ENCODE measurements around the gene IQGAP3.
A peak's percentile ranks its signal among the peaks of the same experiment; 100 is the strongest.

The IQGAP3 gene

DNA sequence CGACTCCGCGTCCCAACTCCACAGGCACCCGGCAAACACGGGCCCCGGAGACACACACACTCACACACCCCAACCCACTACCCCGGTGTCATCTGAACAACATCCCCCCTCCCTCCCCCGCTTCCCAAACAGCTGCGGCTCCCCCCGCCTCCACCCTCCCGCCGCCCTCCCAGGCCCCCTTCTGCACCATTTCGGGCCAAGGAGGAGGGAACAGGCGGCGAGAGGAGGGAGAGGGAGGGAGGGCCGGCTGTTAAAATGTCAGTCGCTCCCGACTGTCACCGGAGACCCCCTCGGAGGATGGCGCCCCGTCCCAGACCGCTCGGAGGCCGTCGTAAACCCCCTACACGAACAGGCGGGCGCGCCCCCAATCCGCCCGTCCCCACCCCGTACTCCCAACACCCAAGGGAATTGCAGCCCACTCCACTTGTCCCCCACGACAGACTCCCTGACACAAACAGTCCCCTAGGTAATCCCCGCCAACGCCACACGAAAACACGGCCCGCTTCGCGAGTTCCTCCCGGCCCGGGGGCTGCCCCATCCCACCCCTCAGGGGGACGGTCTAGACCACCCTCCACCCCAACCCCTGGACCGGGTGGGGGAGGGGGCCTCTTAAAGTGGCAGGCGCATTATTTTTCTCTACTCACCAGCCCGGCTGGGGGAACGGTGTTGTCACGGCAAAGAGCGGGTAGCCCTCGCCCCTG, 72.4 kb downstream of the IQGAP3 start:
- Histone ChIP-seq H3K79me2 (ENCODE audit: control insufficient read depth, insufficient read depth, low read length, poor library complexity) (peaks cover 12% of the 10 kb centered on the region), H3K27ac (ENCODE audit: low read depth, low read length) (peak overlapping the region; percentile 85), H4K12ac (ENCODE audit: low read depth, low read length) (no peak overlapping the region), H3K4me1 (ENCODE audit: control insufficient read depth in 1 of 2, insufficient read depth in 2 of 2, low read length in 2 of 2) (peaks cover 28 to 39% of the 10 kb centered on the region in 2 experiments), H2BK12ac (ENCODE audit: low read length) (peak overlapping the region; percentile 12), H3K4me2 (ENCODE audit: low read length) (peak overlapping the region; percentile 85), H2AFZ (ENCODE audit: insufficient read depth, low read length, poor library complexity) (peak overlapping the region; percentile 46), H2AK5ac (ENCODE audit: low read length) (peak overlapping the region; percentile 35), H3K9me3 (ENCODE audit: insufficient read depth, low read depth, low read length) (no peaks in the 10 kb centered on the region), H3K27me3 (ENCODE audit: insufficient read depth, low read length) (no peaks in the 10 kb centered on the region), H3K79me1 (ENCODE audit: low read length) (peaks cover 28% of the 10 kb centered on the region), H3K23ac (ENCODE audit: low read length) (no peak overlapping the region), H3K4me3 (ENCODE audit: low read depth, low read length) (peak overlapping the region; percentile 91), H3K18ac (ENCODE audit: low read length) (peak overlapping the region; percentile 73), H2BK120ac (ENCODE audit: insufficient read depth, low read length, poor library complexity) (peak overlapping the region; percentile 71), H4K8ac (ENCODE audit: low read depth, low read length) (peak overlapping the region; percentile 78), H3K36me3 (ENCODE audit: control insufficient read depth in 1 of 2, insufficient read depth in 2 of 2, low read length in 2 of 2) (peaks cover 0 to 2% of the 10 kb centered on the region in 2 experiments), H3K14ac (ENCODE audit: low read length) (peak overlapping the region; percentile 88), H2BK5ac (ENCODE audit: low read depth, low read length, poor library complexity) (peak overlapping the region; percentile 90), H3K4ac (ENCODE audit: low read depth, low read length) (peak overlapping the region; percentile 87), H4K91ac (ENCODE audit: low read depth, low read length) (peak overlapping the region; percentile 91), H3K9ac (ENCODE audit: low read length) (peak overlapping the region; percentile 78)
- no CpG with 5 or more reads among the region's 51 CpGs for WGBS (ENCODE audit: extremely low coverage, insufficient coverage, insufficient read length)
- DNase-seq = no peak

DNA sequence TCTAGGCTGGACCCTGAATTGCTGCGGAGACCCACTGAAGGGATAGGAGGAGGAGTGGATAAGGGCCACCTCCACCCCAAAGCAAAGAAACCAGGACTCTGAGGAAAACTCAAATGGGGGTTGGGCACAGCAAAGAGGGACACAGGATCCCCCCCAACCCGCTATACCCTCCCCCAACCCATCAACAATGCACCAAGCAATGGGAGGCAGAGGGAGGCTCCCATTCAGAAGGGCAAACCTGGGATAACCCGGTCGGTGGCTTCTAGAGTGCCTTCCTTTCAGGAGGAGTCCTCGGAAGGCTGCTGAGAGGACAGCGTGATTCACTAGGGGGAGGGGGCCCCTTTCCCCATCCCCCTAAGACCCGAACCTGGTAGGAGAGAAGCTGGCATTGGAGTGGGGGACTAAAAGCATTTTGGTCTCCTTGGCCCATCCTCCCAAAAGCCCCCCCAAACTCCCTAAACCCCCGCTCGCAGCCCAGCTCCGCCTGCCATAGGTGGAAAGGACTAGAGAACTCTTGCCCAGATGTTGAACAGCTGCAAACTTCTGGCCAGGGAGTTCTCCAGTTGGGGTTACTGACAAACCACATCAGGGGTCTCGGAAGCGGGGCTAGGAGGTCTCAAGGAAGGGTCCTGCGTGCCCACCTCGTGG, 73.0 kb downstream of the IQGAP3 start:
- DNase-seq = no peak
- no peak overlapping the region for H2BK5ac ChIP-seq (ENCODE audit: low read depth, low read length, poor library complexity)
- peak overlapping the region; percentile 91 for H3K4me3 ChIP-seq (ENCODE audit: low read depth, low read length)
- no peaks in the 10 kb centered on the region for H3K9me3 ChIP-seq (ENCODE audit: insufficient read depth, low read depth, low read length)
- H2AK5ac ChIP-seq (ENCODE audit: low read length) = peak overlapping the region; percentile 44
- H4K8ac ChIP-seq (ENCODE audit: low read depth, low read length) = no peak overlapping the region
- H3K18ac ChIP-seq (ENCODE audit: low read length) = peak overlapping the region; percentile 63
- peak overlapping the region; percentile 28 for H3K9ac ChIP-seq (ENCODE audit: low read length)
- no peak overlapping the region for H3K23ac ChIP-seq (ENCODE audit: low read length)
- peaks cover 22% of the 10 kb centered on the region for H3K79me1 ChIP-seq (ENCODE audit: low read length)
- H4K91ac ChIP-seq (ENCODE audit: low read depth, low read length) = no peak overlapping the region
- H3K27me3 ChIP-seq (ENCODE audit: insufficient read depth, low read length) = no peaks in the 10 kb centered on the region
- H3K79me2 ChIP-seq (ENCODE audit: control insufficient read depth, insufficient read depth, low read length, poor library complexity) = peaks cover 12% of the 10 kb centered on the region
- no CpG with 5 or more reads among the region's 14 CpGs for WGBS (ENCODE audit: extremely low coverage, insufficient coverage, insufficient read length)
- no peak overlapping the region for H3K14ac ChIP-seq (ENCODE audit: low read length)
- H3K27ac ChIP-seq (ENCODE audit: low read depth, low read length) = no peak overlapping the region
- peaks cover 2 to 4% of the 10 kb centered on the region in 2 experiments for H3K36me3 ChIP-seq (ENCODE audit: control insufficient read depth in 1 of 2, insufficient read depth in 2 of 2, low read length in 2 of 2)
- H3K4me2 ChIP-seq (ENCODE audit: low read length) = peak overlapping the region; percentile 85
- no peak overlapping the region for H2AFZ ChIP-seq (ENCODE audit: insufficient read depth, low read length, poor library complexity)
- no peak overlapping the region for H2BK120ac ChIP-seq (ENCODE audit: insufficient read depth, low read length, poor library complexity)
- H3K4me1 ChIP-seq (ENCODE audit: control insufficient read depth in 1 of 2, insufficient read depth in 2 of 2, low read length in 2 of 2) = peaks cover 23 to 33% of the 10 kb centered on the region in 2 experiments
- no peak overlapping the region for H4K12ac ChIP-seq (ENCODE audit: low read depth, low read length)
- H3K4ac ChIP-seq (ENCODE audit: low read depth, low read length) = no peak overlapping the region
- H2BK12ac ChIP-seq (ENCODE audit: low read length) = no peak overlapping the region

DNA sequence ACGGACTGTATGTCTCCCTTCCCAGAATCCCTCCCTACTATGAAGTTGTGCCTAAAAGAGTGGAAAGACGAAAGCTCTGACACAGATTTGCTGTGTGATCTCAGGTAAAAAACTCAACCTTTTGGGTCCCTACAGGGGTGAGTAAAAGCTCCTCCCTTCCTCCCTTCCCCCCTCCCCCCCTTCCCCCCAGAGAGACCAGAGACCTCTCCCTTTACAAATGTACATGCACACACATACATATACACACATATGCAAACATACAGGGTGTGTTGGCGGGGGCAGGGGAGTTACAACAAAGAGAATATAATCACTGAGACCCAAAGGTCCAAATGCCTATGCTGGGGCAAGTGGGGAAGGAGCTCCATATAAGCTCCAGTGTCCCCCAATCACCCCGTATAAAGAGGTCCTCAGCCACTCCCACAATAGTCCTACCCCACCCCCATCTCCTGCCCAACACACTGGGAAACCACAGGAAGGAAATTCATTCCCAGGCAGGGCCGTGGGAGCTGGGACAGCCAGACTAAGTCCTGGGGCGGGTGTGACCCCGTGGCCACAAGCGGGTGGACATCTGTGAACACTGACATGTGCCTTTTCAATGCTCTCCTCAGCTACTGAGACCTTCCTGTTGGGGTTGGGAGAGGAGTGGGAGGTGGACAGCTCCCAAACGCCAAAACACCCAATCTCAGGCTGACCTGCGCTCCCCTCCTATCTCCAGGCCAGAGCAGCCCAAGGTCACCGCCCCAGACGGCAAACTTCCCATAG, 73.8 kb downstream of the IQGAP3 start:
- Histone ChIP-seq H3K79me2 (ENCODE audit: control insufficient read depth, insufficient read depth, low read length, poor library complexity) (peaks cover 12% of the 10 kb centered on the region), H3K14ac (ENCODE audit: low read length) (no peak overlapping the region), H3K18ac (ENCODE audit: low read length) (peak overlapping the region; percentile 63), H3K4me1 (ENCODE audit: control insufficient read depth in 1 of 2, insufficient read depth in 2 of 2, low read length in 2 of 2) (peaks cover 19 to 30% of the 10 kb centered on the region in 2 experiments), H3K9ac (ENCODE audit: low read length) (no peak overlapping the region), H4K91ac (ENCODE audit: low read depth, low read length) (no peak overlapping the region), H3K27ac (ENCODE audit: low read depth, low read length) (no peak overlapping the region), H3K4ac (ENCODE audit: low read depth, low read length) (peak overlapping the region; percentile 22), H3K4me2 (ENCODE audit: low read length) (peak overlapping the region; percentile 85), H2AK5ac (ENCODE audit: low read length) (peak overlapping the region; percentile 44), H3K79me1 (ENCODE audit: low read length) (peaks cover 19% of the 10 kb centered on the region), H3K9me3 (ENCODE audit: insufficient read depth, low read depth, low read length) (no peaks in the 10 kb centered on the region), H3K36me3 (ENCODE audit: control insufficient read depth in 1 of 2, insufficient read depth in 2 of 2, low read length in 2 of 2) (peaks cover 2 to 4% of the 10 kb centered on the region in 2 experiments), H2BK5ac (ENCODE audit: low read depth, low read length, poor library complexity) (no peak overlapping the region), H2BK12ac (ENCODE audit: low read length) (no peak overlapping the region), H3K4me3 (ENCODE audit: low read depth, low read length) (peak overlapping the region; percentile 54), H4K12ac (ENCODE audit: low read depth, low read length) (no peak overlapping the region), H4K8ac (ENCODE audit: low read depth, low read length) (no peak overlapping the region), H3K23ac (ENCODE audit: low read length) (no peak overlapping the region), H2AFZ (ENCODE audit: insufficient read depth, low read length, poor library complexity) (peak overlapping the region; percentile 23), H3K27me3 (ENCODE audit: insufficient read depth, low read length) (no peaks in the 10 kb centered on the region), H2BK120ac (ENCODE audit: insufficient read depth, low read length, poor library complexity) (no peak overlapping the region)
- DNase-seq = no peak
- no CpG with 5 or more reads among the region's 12 CpGs for WGBS (ENCODE audit: extremely low coverage, insufficient coverage, insufficient read length)

DNA sequence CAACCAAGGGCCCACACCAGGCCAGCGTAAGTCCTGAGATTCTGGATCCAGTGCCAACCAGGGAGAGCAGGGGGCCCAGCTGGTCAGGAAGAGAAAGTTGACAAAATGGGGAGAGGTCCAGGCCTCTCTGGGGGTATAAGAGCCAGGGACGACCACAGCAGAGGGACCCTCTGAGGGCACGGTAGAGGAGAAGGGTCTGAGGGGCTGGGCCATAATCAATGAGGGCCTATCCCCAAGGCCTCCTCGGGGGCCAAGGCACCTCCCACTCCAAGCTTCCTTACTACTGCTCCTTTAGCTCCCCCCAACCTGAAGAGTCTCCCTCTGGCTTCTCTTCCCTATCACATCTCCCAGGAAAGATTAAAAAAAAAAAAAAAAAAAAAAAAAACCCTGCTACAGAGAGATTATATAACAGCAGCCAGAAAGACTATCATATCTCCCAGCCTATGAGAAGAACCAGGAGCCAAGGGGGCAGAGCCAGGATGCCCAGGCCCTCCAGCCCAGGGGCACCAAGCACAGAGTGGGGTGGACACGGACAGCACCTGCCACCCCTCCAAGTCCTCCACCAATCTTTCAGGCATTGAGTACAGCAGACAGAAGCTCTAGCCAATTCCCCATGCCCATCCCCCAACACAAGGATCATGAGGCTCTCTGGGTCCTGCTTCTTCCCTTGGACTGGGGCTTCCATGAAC, 74.5 kb downstream of the IQGAP3 start:
- Histone ChIP-seq H3K4ac (ENCODE audit: low read depth, low read length) (peak overlapping the region; percentile 6), H3K4me2 (ENCODE audit: low read length) (no peak overlapping the region), H3K18ac (ENCODE audit: low read length) (no peak overlapping the region), H3K9me3 (ENCODE audit: insufficient read depth, low read depth, low read length) (no peaks in the 10 kb centered on the region), H3K27ac (ENCODE audit: low read depth, low read length) (no peak overlapping the region), H3K27me3 (ENCODE audit: insufficient read depth, low read length) (no peaks in the 10 kb centered on the region), H2AFZ (ENCODE audit: insufficient read depth, low read length, poor library complexity) (peak overlapping the region; percentile 23), H3K79me2 (ENCODE audit: control insufficient read depth, insufficient read depth, low read length, poor library complexity) (peaks cover 12% of the 10 kb centered on the region), H2AK5ac (ENCODE audit: low read length) (no peak overlapping the region), H3K4me1 (ENCODE audit: control insufficient read depth in 1 of 2, insufficient read depth in 2 of 2, low read length in 2 of 2) (peaks cover 16 to 27% of the 10 kb centered on the region in 2 experiments), H2BK5ac (ENCODE audit: low read depth, low read length, poor library complexity) (no peak overlapping the region), H4K12ac (ENCODE audit: low read depth, low read length) (no peak overlapping the region), H3K9ac (ENCODE audit: low read length) (no peak overlapping the region), H3K36me3 (ENCODE audit: control insufficient read depth in 1 of 2, insufficient read depth in 2 of 2, low read length in 2 of 2) (peaks cover 2 to 4% of the 10 kb centered on the region in 2 experiments), H2BK12ac (ENCODE audit: low read length) (no peak overlapping the region), H3K23ac (ENCODE audit: low read length) (no peak overlapping the region), H3K14ac (ENCODE audit: low read length) (no peak overlapping the region), H3K4me3 (ENCODE audit: low read depth, low read length) (no peak overlapping the region), H2BK120ac (ENCODE audit: insufficient read depth, low read length, poor library complexity) (no peak overlapping the region), H4K91ac (ENCODE audit: low read depth, low read length) (no peak overlapping the region), H3K79me1 (ENCODE audit: low read length) (peaks cover 16% of the 10 kb centered on the region), H4K8ac (ENCODE audit: low read depth, low read length) (no peak overlapping the region)
- no CpG with 5 or more reads among the region's 5 CpGs for WGBS (ENCODE audit: extremely low coverage, insufficient coverage, insufficient read length)
- DNase-seq = no peak
